ENCODE results near the gene FAM184B.

The FAM184B gene

GRCh38 chr4:17781300-17782287 lies at the start of gene FAM184B:
Gene FAM184B, minus strand, starts transcription at chr4:17781621. Its CDS starts 322 bp downstream, at chr4:17781299.
- DNase-seq = no peak

DNA sequence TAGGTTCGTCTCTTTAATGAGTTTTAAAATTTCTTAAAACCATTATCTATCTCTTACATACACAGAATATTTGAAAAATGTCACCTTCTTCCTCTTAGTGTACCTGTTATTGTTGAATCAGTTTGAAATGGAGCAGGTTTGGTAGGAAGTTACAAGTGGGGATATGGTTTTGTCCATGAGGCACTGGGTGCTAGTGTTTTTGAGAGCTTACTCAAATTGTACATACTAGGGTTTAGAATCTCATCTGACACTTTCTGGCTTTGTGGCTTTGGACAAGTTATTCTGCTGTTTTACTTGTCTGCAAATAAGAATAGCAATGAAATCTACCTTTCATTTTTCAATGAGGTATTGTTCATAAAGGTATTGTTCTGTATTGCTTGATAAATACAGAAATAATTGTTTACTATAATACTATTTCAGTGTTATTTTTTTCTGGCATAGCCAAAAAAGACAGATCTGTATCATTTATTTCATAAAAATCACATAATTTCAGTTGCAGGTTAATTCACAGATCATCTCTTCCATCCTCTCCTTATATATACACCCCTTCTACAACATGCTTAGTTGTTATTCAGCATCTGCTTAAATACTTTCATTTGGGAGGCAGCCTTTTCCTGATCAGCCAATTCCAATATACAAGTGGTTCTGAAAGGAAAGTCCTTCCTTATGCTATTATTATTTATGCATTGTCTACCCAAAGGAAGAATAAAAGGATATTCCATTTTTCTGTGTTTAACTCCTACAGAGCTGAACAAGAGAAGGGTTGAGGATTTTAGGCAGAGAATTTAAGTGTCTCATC lies 42.6 kb upstream of the FAM184B start:
- DNase-seq = no peak

DNA sequence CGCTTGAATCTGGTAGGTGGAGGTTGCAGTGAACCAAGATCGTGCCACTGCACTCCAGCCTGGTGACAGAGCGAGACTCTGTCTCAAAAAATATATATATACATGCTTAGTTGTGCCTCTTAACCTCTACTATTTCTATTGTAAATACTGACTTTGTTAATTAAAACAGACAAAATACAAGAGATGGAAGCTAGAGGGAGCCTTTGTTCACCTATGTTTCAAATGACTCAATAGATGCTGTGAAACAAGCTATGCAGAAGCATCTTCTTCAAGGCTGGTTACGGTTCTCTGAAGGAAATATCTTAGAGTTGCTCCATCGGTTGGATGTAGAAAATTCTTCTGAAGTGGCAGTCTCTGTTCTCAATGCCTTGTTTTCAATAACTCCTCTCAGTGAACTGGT lies 35.6 kb upstream of the FAM184B start:
- peak; percentile 70 for DNase-seq

DNA sequence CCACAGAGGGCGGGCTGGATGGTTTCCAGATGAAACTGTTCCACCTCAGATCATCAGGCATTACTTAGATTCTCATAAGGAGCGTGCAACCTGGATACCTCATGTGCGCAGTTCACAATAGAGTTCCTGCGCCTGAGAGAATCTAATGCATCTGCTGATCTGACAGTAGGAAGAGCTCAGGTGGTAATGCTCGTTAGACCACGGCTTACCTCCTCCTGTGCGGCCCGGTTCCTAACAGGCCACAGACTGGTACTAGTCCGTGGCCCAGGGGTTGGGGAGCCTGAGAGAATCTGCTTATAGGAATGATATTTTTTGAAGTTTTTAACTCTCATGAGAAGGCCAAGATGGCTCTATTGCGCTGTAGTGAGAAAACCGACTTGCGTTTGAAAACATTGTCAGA lies 34.7 kb upstream of the FAM184B start:
- DNase-seq = no peak

GRCh38 chr4:17814140-17814539 lies 32.7 kb upstream of the FAM184B start:
- DNase-seq = no peak

DNA sequence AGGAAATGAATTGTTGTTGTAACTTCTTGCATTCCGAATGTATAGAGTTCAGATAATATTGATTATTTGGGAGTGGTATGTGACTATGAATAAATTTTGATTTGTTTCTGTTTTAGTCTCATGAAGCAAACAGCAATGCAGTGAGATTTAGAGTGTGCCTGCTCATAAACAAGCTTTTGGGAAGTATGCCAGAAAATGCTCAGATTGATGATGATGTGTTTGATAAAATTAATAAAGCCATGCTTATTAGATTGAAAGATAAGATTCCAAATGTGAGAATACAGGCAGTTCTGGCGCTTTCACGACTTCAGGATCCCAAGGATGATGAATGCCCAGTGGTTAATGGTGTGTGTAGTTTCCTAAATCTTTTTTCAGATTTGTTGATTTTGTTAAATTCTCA lies 31.4 kb upstream of the FAM184B start:
- DNase-seq = no peak

- DNase-seq = no peak
Observed at GRCh38 chr4:17812125-17812524, 30.7 kb upstream of the FAM184B start.

GRCh38 chr4:17811078-17811603 lies 29.7 kb upstream of the FAM184B start:
- no peak for DNase-seq

DNA sequence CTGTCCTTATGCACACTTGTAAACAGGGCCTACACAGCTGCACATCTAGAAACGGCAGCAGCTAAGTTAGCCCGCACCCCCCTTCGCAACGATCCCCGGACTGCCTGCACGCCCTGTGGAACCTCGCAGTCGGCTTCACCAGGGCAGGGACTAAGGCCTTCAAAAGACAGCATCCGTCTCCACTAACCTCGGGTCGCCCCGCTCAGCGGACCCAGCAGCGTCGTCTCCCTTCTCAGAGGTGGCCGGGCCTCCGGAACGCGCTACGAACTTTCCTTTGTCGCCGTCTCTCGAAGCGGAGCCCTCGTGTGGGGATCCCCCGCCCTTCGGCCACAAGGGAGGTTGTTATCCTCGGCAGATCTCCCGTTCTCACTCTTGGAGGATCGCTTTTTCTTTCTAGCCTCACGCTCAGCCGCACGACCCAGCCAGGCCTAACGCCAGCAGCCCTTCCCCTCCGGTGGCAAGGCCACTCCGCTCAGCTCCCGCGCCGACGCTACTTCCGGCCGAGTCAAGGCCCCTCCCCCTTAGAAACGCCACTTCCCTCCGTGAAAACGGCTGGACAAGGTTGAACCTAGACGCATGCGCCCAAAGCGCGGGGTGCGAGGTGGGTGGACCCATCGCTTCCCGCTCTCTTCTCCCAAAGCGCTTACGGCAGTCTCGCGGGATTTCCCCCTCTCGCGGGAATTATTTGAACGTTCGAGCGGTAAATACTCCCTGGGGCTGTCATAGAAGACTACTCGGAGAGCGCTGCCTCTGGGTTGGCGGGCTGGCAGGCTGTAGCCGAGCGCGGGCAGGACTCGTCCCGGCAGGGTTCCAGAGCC lies 29.0 kb upstream of the FAM184B start, which contains the start of the genes DCAF16 and NCAPG:
DCAF16 (minus strand) TSS at position 498 of the 818 bp plus-strand sequence. CDS start 6,616 bp downstream, outside the sequence.
NCAPG (plus strand) TSS at position 720 of the 818 bp plus-strand sequence. CDS start 99 bp downstream, outside the sequence.
- DNase-seq = peak; percentile 99

- DNase-seq = peak; percentile 28
Observed at GRCh38 chr4:17809667-17810066, 28.2 kb upstream of the FAM184B start.

DNA sequence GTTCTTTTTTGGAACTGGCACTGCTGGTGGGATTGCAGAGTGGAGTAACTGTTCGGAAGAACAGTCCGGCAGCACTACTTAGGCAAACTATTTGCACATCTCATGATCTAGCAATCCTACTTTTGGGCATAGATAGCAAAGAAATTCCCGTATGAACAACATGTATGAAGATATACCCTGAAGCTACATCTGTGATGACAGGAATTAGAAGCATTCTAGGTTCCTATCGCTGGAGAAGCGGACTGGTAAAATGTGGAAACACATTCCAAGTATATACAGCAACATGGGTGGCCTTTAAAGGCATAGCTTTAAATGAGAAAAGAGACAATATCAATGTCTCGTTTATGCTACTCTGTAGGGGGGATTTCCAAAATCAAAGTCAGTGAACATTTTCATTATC lies 26.0 kb upstream of the FAM184B start:
- no peak for DNase-seq

GRCh38 chr4:17805580-17806155 lies 24.2 kb upstream of the FAM184B start:
- no peak for DNase-seq

- no peak for DNase-seq
Observed at GRCh38 chr4:17797808-17798207, 16.4 kb upstream of the FAM184B start.

DNA sequence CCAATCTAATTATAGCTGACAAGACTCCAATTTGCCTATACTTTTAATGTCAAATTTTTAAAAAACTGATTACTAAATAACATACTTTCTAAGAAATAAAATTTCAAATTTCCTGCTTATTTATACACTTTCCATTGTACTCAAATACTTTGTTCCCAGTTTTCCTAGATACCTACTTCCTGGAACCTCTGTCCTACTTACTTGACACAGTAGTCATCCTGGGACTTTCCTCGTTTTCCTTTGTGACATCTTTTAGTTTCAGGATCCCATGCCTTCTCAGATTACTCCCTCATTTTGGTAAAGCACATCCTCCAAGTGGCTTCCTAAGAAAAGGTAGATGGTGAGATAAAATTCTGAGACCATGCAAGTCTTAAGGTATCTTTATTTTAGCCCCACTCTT lies 13.3 kb upstream of the FAM184B start:
- no peak for DNase-seq

GRCh38 chr4:17788956-17789355 lies 7.5 kb upstream of the FAM184B start:
- DNase-seq = no peak

GRCh38 chr4:17787315-17787714 lies 5.9 kb upstream of the FAM184B start:
- DNase-seq = no peak

- no peak for DNase-seq
Observed at GRCh38 chr4:17786567-17786966, 5.1 kb upstream of the FAM184B start.

DNA sequence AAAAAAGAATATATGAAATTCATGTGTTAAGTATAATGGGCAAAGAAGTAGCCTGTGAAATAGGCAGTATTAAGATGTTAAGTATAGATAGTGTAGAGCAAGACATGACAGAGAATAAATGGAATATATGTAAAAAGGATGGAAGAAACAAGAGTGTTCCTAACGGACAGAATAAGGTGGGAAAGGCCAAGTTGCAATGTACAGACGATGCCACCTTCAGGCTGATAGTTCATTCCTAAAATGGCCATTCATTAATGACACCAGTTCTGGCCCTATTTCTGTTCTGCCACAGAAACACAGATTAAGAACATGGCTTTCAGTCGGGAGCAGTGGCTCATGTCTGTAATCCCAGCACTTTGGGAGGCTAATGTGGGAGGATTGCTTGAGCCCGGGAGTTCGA lies 4.4 kb upstream of the FAM184B start:
- no peak for DNase-seq

DNA sequence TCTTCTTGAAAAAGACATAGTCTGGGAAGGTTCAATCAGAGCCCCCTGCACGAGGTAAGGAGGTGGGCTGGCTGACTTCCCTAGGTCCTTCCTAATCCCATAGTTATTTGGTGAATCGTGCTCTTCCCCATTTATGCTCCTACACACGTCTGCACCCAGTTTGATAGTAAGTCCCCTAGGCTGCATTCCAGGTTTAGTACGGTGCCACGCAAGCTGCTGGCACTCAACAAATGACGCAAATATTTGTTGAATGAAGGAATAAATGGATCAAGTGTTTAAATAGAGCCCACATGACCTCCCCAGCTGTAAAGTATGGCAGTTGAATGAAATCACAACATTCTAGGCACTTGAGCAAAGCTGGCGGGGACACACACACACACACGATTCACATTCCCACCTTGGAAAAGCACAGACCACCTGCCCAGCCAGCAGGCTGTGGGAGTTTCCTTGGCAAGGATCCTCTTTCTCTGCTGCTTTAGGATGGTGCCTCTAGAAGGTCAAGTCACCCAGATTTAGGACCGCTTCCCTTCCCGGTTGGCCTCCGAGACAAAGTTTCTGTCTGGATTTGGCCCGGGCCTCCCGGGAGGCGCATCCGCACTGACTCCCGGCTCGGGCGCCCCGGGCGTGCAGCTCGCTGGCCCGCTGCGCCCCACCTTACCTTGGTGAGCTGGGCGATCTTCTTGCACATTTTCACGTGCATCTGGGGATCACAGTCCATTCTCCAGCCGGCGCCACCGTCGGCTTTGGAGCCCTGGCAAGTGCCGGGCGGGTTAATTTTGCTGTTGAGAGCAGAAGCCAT lies 721 bp downstream of the FAM184B start:
- DNase-seq = no peak

GRCh38 chr4:17778431-17778830 lies 3.0 kb downstream of the FAM184B start:
- no peak for DNase-seq

DNA sequence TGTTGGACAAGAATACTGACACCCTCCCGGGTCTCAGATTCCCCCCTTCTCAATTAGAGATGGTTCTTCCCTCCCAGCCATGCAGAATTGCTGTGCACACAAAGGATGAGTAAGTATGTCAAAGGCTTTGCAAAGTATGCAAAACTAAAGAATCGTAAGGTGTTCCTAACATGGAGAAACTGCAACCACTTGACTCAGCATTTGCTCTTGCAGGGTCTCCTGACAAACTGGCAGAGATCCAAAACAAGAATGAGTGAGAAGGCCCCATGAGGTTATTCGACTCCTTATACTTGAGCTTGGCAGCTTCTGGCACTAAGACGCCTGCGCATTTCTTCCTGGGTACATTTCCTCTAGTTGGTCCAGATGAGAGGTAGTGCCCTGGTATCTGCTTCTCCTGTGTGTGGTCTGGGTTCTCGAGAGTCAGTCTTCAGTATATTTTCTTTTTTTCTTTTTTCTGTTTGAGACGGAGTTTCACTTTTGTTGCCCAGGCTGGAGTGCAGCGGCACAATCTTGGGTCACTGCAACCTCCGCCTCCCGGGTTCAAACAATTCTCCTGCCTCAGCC lies 8.2 kb downstream of the FAM184B start:
- no peak for DNase-seq
